CD14-positive monocyte (primary cell): ENCODE results near the gene GSTM4. TPM values are rescaled to one million over a fixed set of nuclear protein-coding genes. Genes with fewer than 3 reads are reported as not detected.

Experiments
- DNase-seq, 3 donors: peaks; one replicate each; pipeline ENCODE4 v3.0.0-alpha.2; 2011 to 2022
- H2AFZ ChIP-seq: 2 replicates; pipeline ENCODE4 v1.6.0; 2012; ENCODE audit warnings: mild to moderate bottlenecking, low read depth, low read length, inconsistent platforms; ENCODE audit not compliant: insufficient read depth, poor library complexity, severe bottlenecking
- H3K27ac ChIP-seq, 2 donors: 1 replicate in 1 of 2; 2 replicates in 1 of 2; pipeline ENCODE4 v1.5.1; 2012 to 2013; ENCODE audit warnings: low read length in 2 of 2, control low read depth in 1 of 2, inconsistent platforms in 1 of 2, low read depth in 1 of 2, mild to moderate bottlenecking in 1 of 2
- H3K27me3 ChIP-seq, 2 donors: one replicate each; pipeline versions ENCODE4 v1.6.0 to v1.6.1; 2011 to 2013; ENCODE audit warnings: low read length in 2 of 2; ENCODE audit not compliant: control insufficient read depth in 2 of 2, insufficient read depth in 2 of 2
- H3K36me3 ChIP-seq, 2 donors: replicated peaks in 1 of 2; 1 replicate in 1 of 2; 2 replicates in 1 of 2; pipeline versions ENCODE4 v1.5.1 to v1.6.1; 2012 to 2013; ENCODE audit warnings: low read length in 2 of 2, control low read depth in 1 of 2, inconsistent platforms in 1 of 2, mild to moderate bottlenecking in 1 of 2; ENCODE audit not compliant: insufficient read depth in 2 of 2, control insufficient read depth in 1 of 2
- H3K4me1 ChIP-seq, 2 donors: 1 replicate in 1 of 2; 2 replicates in 1 of 2; pipeline versions ENCODE4 v1.5.1 to v1.6.1; 2012 to 2013; ENCODE audit warnings: low read length in 2 of 2, control low read depth in 1 of 2, inconsistent platforms in 1 of 2, mild to moderate bottlenecking in 1 of 2, moderate library complexity in 1 of 2; ENCODE audit not compliant: insufficient read depth in 2 of 2, control insufficient read depth in 1 of 2
- H3K4me2 ChIP-seq: replicated peaks from 2 replicates; pipeline ENCODE3; 2012; ENCODE audit warnings: low read length, moderate library complexity, mild to moderate bottlenecking; ENCODE audit not compliant: poor library complexity, severe bottlenecking; ENCODE audit errors: extremely low read depth
- H3K4me3 ChIP-seq, 3 experiments: fragments of 200-600 bp in 1 of 3; sonication (generic) in 1 of 3; replicated peaks in 1 of 3; 1 replicate in 2 of 3; 2 replicates in 1 of 3; pipeline ENCODE4 v1.5.1; 2011 to 2013; ENCODE audit warnings: low read length in 3 of 3, mild to moderate bottlenecking in 3 of 3, control low read depth in 2 of 3, low read depth in 2 of 3, inconsistent platforms in 1 of 3, moderate library complexity in 1 of 3
- H3K79me2 ChIP-seq: 2 replicates; pipeline ENCODE4 v1.6.0; 2012; ENCODE audit warnings: mild to moderate bottlenecking, control low read depth, inconsistent platforms, low read length, moderate library complexity; ENCODE audit not compliant: insufficient read depth
- H3K9ac ChIP-seq: 2 replicates; pipeline ENCODE4 v1.6.0; 2017; ENCODE audit warnings: low read length, mild to moderate bottlenecking; ENCODE audit not compliant: insufficient read depth, poor library complexity, severe bottlenecking
- H3K9me3 ChIP-seq, 2 donors: replicated peaks in 1 of 2; 1 replicate in 1 of 2; 2 replicates in 1 of 2; pipeline versions ENCODE4 v1.5.1 to v1.6.1; 2012 to 2013; ENCODE audit warnings: low read length in 2 of 2, control low read depth in 1 of 2; ENCODE audit not compliant: control insufficient read depth in 1 of 2, insufficient read depth in 1 of 2
- H4K20me1 ChIP-seq: 2 replicates; pipeline ENCODE4 v1.6.0; 2012; ENCODE audit warnings: mild to moderate bottlenecking, low read length, control low read depth, moderate library complexity; ENCODE audit not compliant: insufficient read depth
- H3K27ac Mint-ChIP-seq, 7 donors: one replicate each; pipeline ENCODE4 v1.8.0; 2020; ENCODE audit warnings: mild to moderate bottlenecking in 7 of 7, mixed read lengths in 7 of 7, moderate library complexity in 6 of 7, inconsistent platforms in 2 of 7
- H3K27me3 Mint-ChIP-seq, 3 donors: one replicate each; pipeline ENCODE4 v1.8.0; 2021 to 2022; ENCODE audit warnings: low read depth in 3 of 3, mild to moderate bottlenecking in 3 of 3, mixed read lengths in 3 of 3, moderate library complexity in 3 of 3, inconsistent platforms in 1 of 3
- H3K36me3 Mint-ChIP-seq, 2 donors: one replicate each; pipeline ENCODE4 v1.8.0; 2020; ENCODE audit warnings: mixed read lengths in 2 of 2, inconsistent platforms in 1 of 2, mild to moderate bottlenecking in 1 of 2
- H3K4me1 Mint-ChIP-seq: one replicate; pipeline ENCODE4 v1.8.0; 2020; ENCODE audit warnings: mild to moderate bottlenecking, mixed read lengths
- H3K4me3 Mint-ChIP-seq, 2 donors: one replicate each; pipeline ENCODE4 v1.8.0; 2020; ENCODE audit warnings: mild to moderate bottlenecking in 2 of 2, mixed read lengths in 2 of 2, moderate library complexity in 1 of 2
- H3K9me3 Mint-ChIP-seq, 7 donors: one replicate each; pipeline ENCODE4 v1.8.0; 2020 to 2022; ENCODE audit warnings: mixed read lengths in 7 of 7, mild to moderate bottlenecking in 6 of 7, moderate library complexity in 6 of 7, inconsistent platforms in 2 of 7
- CTCF ChIP-seq: fragments of 200-600 bp; IDR thresholded peaks from one replicate; pipeline ENCODE4 v1.8.0; 2022; ENCODE audit warnings: antibody characterized with exemption, mild to moderate bottlenecking
- WGBS: methylation state at CpG from one replicate; pipeline ENCODE4 v1.1.5; 2013; ENCODE audit warnings: missing lambda C conversion rate; ENCODE audit not compliant: insufficient coverage; 5-methylcytosine and 5-hydroxymethylcytosine counted together
- intact Hi-C, 2 donors: fragments of 100-400 bp; cut with micrococcal nuclease; formaldehyde crosslinking; loops; one replicate each; pipeline versions ENCODE4 v1.15.0 to v1.15.1; 2023
- polyA plus RNA-seq, 3 donors: library from polyadenylated mRNA; depleted of rRNA in 1 of 3; unstranded in 2 of 3; stranded (reverse) in 1 of 3; fragments of 300-500 nt in 2 of 3; fragments of >200 nt in 1 of 3; fragmentation: Illumina TruSeq in 2 of 3; gene quantifications; 1 replicate in 2 of 3; 2 replicates in 1 of 3; pipeline ENCODE4 v1.2.3, GENCODE V29; 2012 to 2021

GSTM4 gene
- polyA plus RNA-seq, 3 donors: 11.9 to 22.9 (median 15.9) TPM

- Histone ChIP-seq H3K9ac (no peak overlapping the region), H3K4me2 (no peak overlapping the region), H4K20me1 (no peaks in the 10 kb centered on the region), H3K27ac (no peak overlapping the region), H3K9me3 (no peaks in the 10 kb centered on the region), H3K4me1 (peaks cover 42 to 50% of the 10 kb centered on the region in 2 donors), H3K36me3 (peaks cover 0 to 3% of the 10 kb centered on the region in 2 donors), H3K79me2 (no peaks in the 10 kb centered on the region), H3K27me3 (no peaks in the 10 kb centered on the region), H3K4me3 (no peak overlapping the region), H2AFZ (no peak overlapping the region)
- H3K4me3 Mint-ChIP-seq: no peak overlapping the region
- 83% methylated on average over 2 of the region's 7 CpGs for WGBS
- intact Hi-C loops: no loop called here
- peaks cover 62% of the 10 kb centered on the region for H3K4me1 Mint-ChIP-seq
- H3K27me3 Mint-ChIP-seq: peaks cover 1 to 15% (median 9%) of the 10 kb centered on the region in 3 donors
- H3K9me3 Mint-ChIP-seq: peaks cover 0 to 1% (median 0%) of the 10 kb centered on the region in 7 donors
- no peak for TF ChIP-seq CTCF
- H3K27ac Mint-ChIP-seq: no peak overlapping the region
- peaks cover 6 to 11% of the 10 kb centered on the region in 2 donors for H3K36me3 Mint-ChIP-seq
- DNase-seq: no peak
Measured at GRCh38 chr1:109657970-109658369, 2.1 kb downstream of the GSTM4 start.

- Histone ChIP-seq H3K4me2 (no peak overlapping the region), H3K4me1 (peaks cover 42 to 50% of the 10 kb centered on the region in 2 donors), H4K20me1 (no peaks in the 10 kb centered on the region), H2AFZ (no peak overlapping the region), H3K79me2 (no peaks in the 10 kb centered on the region), H3K27ac (no peak overlapping the region), H3K4me3 (no peak overlapping the region), H3K9ac (no peak overlapping the region), H3K27me3 (no peaks in the 10 kb centered on the region), H3K36me3 (peaks cover 0 to 3% of the 10 kb centered on the region in 2 donors), H3K9me3 (no peaks in the 10 kb centered on the region)
- intact Hi-C loops: no loop called here
- peaks cover 0 to 1% (median 0%) of the 10 kb centered on the region in 7 donors for H3K9me3 Mint-ChIP-seq
- peaks cover 1 to 11% (median 9%) of the 10 kb centered on the region in 3 donors for H3K27me3 Mint-ChIP-seq
- no peak overlapping the region for H3K4me3 Mint-ChIP-seq
- peak overlapping the region in 3 of 7 donors; percentile 17 to 70 (median 23) for H3K27ac Mint-ChIP-seq
- H3K4me1 Mint-ChIP-seq: peaks cover 62% of the 10 kb centered on the region
- no peak for TF ChIP-seq CTCF
- peaks cover 6 to 11% of the 10 kb centered on the region in 2 donors for H3K36me3 Mint-ChIP-seq
- 50% methylated on average over 2 of the region's 3 CpGs for WGBS
- DNase-seq: no peak
Measured at GRCh38 chr1:109658533-109659042, 2.7 kb downstream of the GSTM4 start.
